SK-N-SH (cell line): ENCODE measurements around the gene OR2F1. TPM values are rescaled to one million over a fixed set of nuclear protein-coding genes. Genes with fewer than 3 reads are reported as not detected.

ENCODE experiments used
- CTCF ChIA-PET: fragments of 300-600, 350-600 bp; formaldehyde crosslinking; extraction: SDS; loops from one replicate; lab custom pipeline; 2021; lab: Yijun Ruan, JAX
- POLR2A ChIA-PET: fragments of 350-600 bp; sonication (Branson Sonifier 250); formaldehyde crosslinking; extraction: SDS; loops from one replicate; lab custom pipeline; 2020; ENCODE audit warnings: antibody characterized with exemption, inconsistent platforms; lab: Yijun Ruan, JAX
- DNase-seq: peaks from one replicate; pipeline ENCODE4 v3.0.0; 2012
- H2AFZ ChIP-seq: fragments of 200-600 bp; sonication (generic); 2 replicates; pipeline ENCODE4 v1.8.1; 2016; ENCODE audit warnings: antibody characterized with exemption, mild to moderate bottlenecking, low read depth
- H3F3A ChIP-seq: fragments of 200-600 bp; sonication (generic); replicated peaks from 2 replicates; pipeline ENCODE3; 2016; ENCODE audit warnings: antibody characterized with exemption, mild to moderate bottlenecking; ENCODE audit not compliant: insufficient read depth
- H3K27ac ChIP-seq, 2 experiments: fragments of 200-500 bp in 1 of 2; fragments of 200-600 bp in 1 of 2; sonication (Bioruptor generic) in 1 of 2; sonication (generic), shearing (Covaris generic) in 1 of 2; 2 replicates each; pipeline versions ENCODE4 v1.5.1 to v1.6.1; 2014 to 2016; ENCODE audit warnings: low read depth in 2 of 2, inconsistent platforms in 1 of 2, low read length in 1 of 2, mild to moderate bottlenecking in 1 of 2, mixed read lengths in 1 of 2
- H3K27me3 ChIP-seq: fragments of 200-600 bp; sonication (generic), shearing (Covaris generic); 2 replicates; pipeline ENCODE4 v1.6.1; 2016; ENCODE audit warnings: mixed run types; ENCODE audit not compliant: insufficient read depth
- H3K36me3 ChIP-seq, 2 experiments: fragments of 200-500 bp in 1 of 2; fragments of 200-600 bp in 1 of 2; sonication (Bioruptor generic) in 1 of 2; sonication (generic) in 1 of 2; replicated peaks in 1 of 2; 2 replicates each; pipeline versions ENCODE3 to v1.5.1; 2014 to 2016; ENCODE audit warnings: low read length in 1 of 2, mild to moderate bottlenecking in 1 of 2; ENCODE audit not compliant: insufficient read depth in 2 of 2, control insufficient read depth in 1 of 2
- H3K4me1 ChIP-seq, 2 experiments: fragments of 200-500 bp in 1 of 2; fragments of 200-600 bp in 1 of 2; sonication (Bioruptor generic) in 1 of 2; sonication (generic), shearing (Covaris generic) in 1 of 2; 2 replicates each; pipeline versions ENCODE4 v1.5.1 to v1.6.1; 2014 to 2016; ENCODE audit warnings: low read depth in 1 of 2, low read length in 1 of 2, mixed run types in 1 of 2; ENCODE audit not compliant: insufficient read depth in 2 of 2, control insufficient read depth in 1 of 2
- H3K4me2 ChIP-seq: fragments of 200-600 bp; sonication (generic), shearing (Covaris generic); 2 replicates; pipeline ENCODE4 v1.6.1; 2017; ENCODE audit warnings: mixed run types
- H3K4me3 ChIP-seq, 2 experiments: fragments of 200-500 bp in 1 of 2; fragments of 200-600 bp in 1 of 2; sonication (Bioruptor generic) in 1 of 2; sonication (generic), shearing (Covaris generic) in 1 of 2; 2 replicates each; pipeline versions ENCODE4 v1.5.1 to v1.8.1; 2014 to 2016; ENCODE audit warnings: low read depth in 2 of 2, inconsistent platforms in 1 of 2, low read length in 1 of 2, mild to moderate bottlenecking in 1 of 2, mixed read lengths in 1 of 2, moderate library complexity in 1 of 2
- H3K79me2 ChIP-seq: fragments of 200-600 bp; sonication (generic); 2 replicates; pipeline ENCODE4 v1.8.1; 2017; ENCODE audit warnings: mild to moderate bottlenecking; ENCODE audit not compliant: insufficient read depth
- H3K9ac ChIP-seq: fragments of 200-600 bp; sonication (generic); 2 replicates; pipeline ENCODE4 v1.6.1; 2017; ENCODE audit warnings: mixed run types
- H3K9me2 ChIP-seq: fragments of 200-600 bp; sonication (generic); 2 replicates; pipeline ENCODE4 v1.6.1; 2017; ENCODE audit warnings: mixed run types
- H3K9me3 ChIP-seq: fragments of 200-600 bp; sonication (generic); 2 replicates; pipeline ENCODE4 v1.6.1; 2017; ENCODE audit warnings: mixed run types, mild to moderate bottlenecking, moderate library complexity
- H4K20me1 ChIP-seq: fragments of 200-600 bp; sonication (generic); 2 replicates; pipeline ENCODE4 v1.6.1; 2017; ENCODE audit warnings: mild to moderate bottlenecking, mixed run types; ENCODE audit not compliant: insufficient read depth
- EP300 ChIP-seq, 2 experiments: IDR thresholded peaks; 2 replicates each; pipeline versions ENCODE4 v1.4.0 to v1.6.1; 2012; ENCODE audit warnings: borderline replicate concordance in 1 of 2, low read depth in 1 of 2, low read length in 1 of 2
- NFIC ChIP-seq: IDR thresholded peaks from 2 replicates; pipeline ENCODE4 v1.4.0; 2012; ENCODE audit warnings: borderline replicate concordance
- WGBS: methylation state at CpG from one replicate; pipeline ENCODE4 v1.1.6; 2017; ENCODE audit warnings: low lambda C conversion rate; 5-methylcytosine and 5-hydroxymethylcytosine counted together
- polyA plus RNA-seq, 3 experiments: library from polyadenylated mRNA; depleted of rRNA; stranded (reverse); fragments of >200 nt; gene quantifications; 2 replicates each; pipeline ENCODE4 v1.2.3, GENCODE V29; 2012
- TF ChIP-seq, protein P1 (sequence below): fragments of 200-600 bp; sonication (generic); IDR thresholded peaks from 2 replicates; pipeline ENCODE4 v1.6.1; 2017; ENCODE audit warnings: antibody characterized with exemption, mild to moderate bottlenecking, moderate library complexity
- TF ChIP-seq, protein P2 (sequence below): IDR thresholded peaks from 2 replicates; pipeline ENCODE4 v1.4.0; 2012; ENCODE audit warnings: low read depth, borderline replicate concordance
- TF ChIP-seq, protein P3 (sequence below): IDR thresholded peaks from 2 replicates; pipeline ENCODE4 v1.4.0; 2012; ENCODE audit warnings: low read depth, borderline replicate concordance
- TF ChIP-seq, protein P4 (sequence below): IDR thresholded peaks from 2 replicates; pipeline ENCODE4; 2012

Gene OR2F1
- polyA plus RNA-seq, 1 of the 3 experiments (the other 2 are of a cell fraction) = 0.10 TPM

DNA sequence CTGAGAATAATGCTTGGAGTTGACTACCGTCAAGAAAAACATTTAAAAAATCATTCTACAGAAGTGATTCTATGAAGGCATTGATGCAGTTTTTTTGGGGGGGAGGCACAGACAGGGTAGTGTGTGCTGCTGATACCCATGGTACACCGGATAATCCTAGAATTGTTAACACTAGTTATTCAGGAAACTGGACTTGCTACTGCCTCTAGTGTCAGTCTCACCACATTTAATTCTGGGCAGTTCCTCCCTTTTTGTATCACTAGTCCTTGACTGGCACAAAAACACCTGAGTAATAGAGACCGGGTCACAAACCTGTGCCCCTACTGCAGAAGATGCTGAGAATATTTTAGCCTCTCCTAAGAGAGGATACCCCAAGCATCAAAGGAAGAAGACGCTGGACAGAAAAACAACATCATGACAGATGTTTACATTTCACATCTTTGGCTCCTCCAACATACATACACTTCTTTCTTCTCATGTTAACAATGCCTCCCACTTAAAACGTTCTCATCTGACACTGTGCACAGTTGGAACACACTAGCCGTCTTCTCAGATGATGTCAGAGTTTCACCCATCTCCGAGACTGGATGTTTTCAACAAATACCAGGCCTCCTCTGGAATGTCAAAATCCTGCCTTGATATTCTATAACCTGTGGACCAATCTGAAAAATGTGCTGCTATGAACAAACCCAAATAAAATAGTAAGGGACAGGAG is 39.5 kb upstream of the OR2F1 start:
- Histone ChIP-seq H3K9ac (no peak overlapping the region), H3K4me2 (no peak overlapping the region), H3K27ac (no peak overlapping the region), H3K79me2 (no peaks in the 10 kb centered on the region), H3K9me2 (no peaks in the 10 kb centered on the region), H2AFZ (no peak overlapping the region), H3K4me1 (no peaks in the 10 kb centered on the region), H3K36me3 (no peaks in the 10 kb centered on the region), H3K9me3 (no peaks in the 10 kb centered on the region), H3K4me3 (no peak overlapping the region), H3K27me3 (peaks cover 6% of the 10 kb centered on the region; the same call in 1 of the 2 replicates), H3F3A (no peaks in the 10 kb centered on the region), H4K20me1 (no peaks in the 10 kb centered on the region)
- no peak for TF ChIP-seq EP300 (IDR thresholded peaks at IDR 0.05; ENCODE audit: borderline replicate concordance in 1 of 2, low read depth in 1 of 2, low read length in 1 of 2)
- TF ChIP-seq, protein P1, sequence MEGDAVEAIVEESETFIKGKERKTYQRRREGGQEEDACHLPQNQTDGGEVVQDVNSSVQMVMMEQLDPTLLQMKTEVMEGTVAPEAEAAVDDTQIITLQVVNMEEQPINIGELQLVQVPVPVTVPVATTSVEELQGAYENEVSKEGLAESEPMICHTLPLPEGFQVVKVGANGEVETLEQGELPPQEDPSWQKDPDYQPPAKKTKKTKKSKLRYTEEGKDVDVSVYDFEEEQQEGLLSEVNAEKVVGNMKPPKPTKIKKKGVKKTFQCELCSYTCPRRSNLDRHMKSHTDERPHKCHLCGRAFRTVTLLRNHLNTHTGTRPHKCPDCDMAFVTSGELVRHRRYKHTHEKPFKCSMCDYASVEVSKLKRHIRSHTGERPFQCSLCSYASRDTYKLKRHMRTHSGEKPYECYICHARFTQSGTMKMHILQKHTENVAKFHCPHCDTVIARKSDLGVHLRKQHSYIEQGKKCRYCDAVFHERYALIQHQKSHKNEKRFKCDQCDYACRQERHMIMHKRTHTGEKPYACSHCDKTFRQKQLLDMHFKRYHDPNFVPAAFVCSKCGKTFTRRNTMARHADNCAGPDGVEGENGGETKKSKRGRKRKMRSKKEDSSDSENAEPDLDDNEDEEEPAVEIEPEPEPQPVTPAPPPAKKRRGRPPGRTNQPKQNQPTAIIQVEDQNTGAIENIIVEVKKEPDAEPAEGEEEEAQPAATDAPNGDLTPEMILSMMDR = peak; percentile 18; the same call in 1 of the 2 replicates
- TF ChIP-seq, protein P2, sequence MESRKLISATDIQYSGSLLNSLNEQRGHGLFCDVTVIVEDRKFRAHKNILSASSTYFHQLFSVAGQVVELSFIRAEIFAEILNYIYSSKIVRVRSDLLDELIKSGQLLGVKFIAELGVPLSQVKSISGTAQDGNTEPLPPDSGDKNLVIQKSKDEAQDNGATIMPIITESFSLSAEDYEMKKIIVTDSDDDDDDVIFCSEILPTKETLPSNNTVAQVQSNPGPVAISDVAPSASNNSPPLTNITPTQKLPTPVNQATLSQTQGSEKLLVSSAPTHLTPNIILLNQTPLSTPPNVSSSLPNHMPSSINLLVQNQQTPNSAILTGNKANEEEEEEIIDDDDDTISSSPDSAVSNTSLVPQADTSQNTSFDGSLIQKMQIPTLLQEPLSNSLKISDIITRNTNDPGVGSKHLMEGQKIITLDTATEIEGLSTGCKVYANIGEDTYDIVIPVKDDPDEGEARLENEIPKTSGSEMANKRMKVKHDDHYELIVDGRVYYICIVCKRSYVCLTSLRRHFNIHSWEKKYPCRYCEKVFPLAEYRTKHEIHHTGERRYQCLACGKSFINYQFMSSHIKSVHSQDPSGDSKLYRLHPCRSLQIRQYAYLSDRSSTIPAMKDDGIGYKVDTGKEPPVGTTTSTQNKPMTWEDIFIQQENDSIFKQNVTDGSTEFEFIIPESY = no peak
- TF ChIP-seq NFIC = no peak
- TF ChIP-seq, protein P3, sequence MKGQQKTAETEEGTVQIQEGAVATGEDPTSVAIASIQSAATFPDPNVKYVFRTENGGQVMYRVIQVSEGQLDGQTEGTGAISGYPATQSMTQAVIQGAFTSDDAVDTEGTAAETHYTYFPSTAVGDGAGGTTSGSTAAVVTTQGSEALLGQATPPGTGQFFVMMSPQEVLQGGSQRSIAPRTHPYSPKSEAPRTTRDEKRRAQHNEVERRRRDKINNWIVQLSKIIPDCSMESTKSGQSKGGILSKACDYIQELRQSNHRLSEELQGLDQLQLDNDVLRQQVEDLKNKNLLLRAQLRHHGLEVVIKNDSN = no peak
- ChIA-PET CTCF (interaction anchor here (0.8 to 2.4 kb wide), 2 partner anchors 15 to 19 kb away, joined by 3 to 10 read pairs; no protein-coding TSS in a partner anchor), POLR2A (no interaction called here)
- 48% methylated on average over 7 of the region's 7 CpGs for WGBS
- DNase-seq = no peak

DNA sequence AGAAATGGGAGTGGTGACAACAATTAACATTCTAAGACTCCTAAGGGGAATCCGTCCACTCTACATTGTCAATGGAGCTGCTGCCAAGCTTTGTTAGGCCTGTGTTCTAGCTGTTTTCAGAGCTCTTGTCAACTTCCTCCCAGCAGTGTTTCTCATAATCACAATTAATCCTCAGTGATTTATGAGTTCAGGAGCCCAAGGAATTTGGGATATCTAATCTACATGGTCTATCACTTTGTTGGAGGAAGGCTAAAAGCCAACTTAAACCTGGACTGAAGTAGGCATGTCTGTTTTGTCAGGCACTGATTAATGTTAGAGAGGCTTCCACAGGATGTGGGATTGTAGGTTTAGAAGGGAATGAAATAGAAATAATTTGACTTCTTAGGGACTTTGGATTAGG is 29.8 kb upstream of the OR2F1 start:
- Histone ChIP-seq H3K4me1 (no peaks in the 10 kb centered on the region; a peak in 1 of 4 replicates), H3K36me3 (no peaks in the 10 kb centered on the region), H3K9me2 (0 out of 2 replicates have a peak, but pooled peaks cover 4% of the 10 kb centered on the region), H2AFZ (no peak overlapping the region), H3K9me3 (no peaks in the 10 kb centered on the region), H3K4me2 (no peak overlapping the region), H3K4me3 (no peak overlapping the region), H3K79me2 (no peaks in the 10 kb centered on the region), H4K20me1 (no peaks in the 10 kb centered on the region), H3K27me3 (no peaks in the 10 kb centered on the region), H3K27ac (peak overlapping the region in 1 of 2 experiments; percentile 69; a peak in 1 of 4 replicates), H3F3A (no peaks in the 10 kb centered on the region), H3K9ac (no peak overlapping the region)
- TF ChIP-seq, protein P4, sequence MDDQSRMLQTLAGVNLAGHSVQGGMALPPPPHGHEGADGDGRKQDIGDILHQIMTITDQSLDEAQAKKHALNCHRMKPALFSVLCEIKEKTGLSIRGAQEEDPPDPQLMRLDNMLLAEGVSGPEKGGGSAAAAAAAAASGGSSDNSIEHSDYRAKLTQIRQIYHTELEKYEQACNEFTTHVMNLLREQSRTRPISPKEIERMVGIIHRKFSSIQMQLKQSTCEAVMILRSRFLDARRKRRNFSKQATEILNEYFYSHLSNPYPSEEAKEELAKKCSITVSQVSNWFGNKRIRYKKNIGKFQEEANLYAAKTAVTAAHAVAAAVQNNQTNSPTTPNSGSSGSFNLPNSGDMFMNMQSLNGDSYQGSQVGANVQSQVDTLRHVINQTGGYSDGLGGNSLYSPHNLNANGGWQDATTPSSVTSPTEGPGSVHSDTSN = peak; percentile 30; the same call in 1 of the 2 replicates
- TF ChIP-seq, protein P1 = no peak
- ChIA-PET POLR2A (no interaction called here), CTCF (interaction anchor here (0.6 to 2.2 kb wide), 3 partner anchors 9 to 508 kb away, joined by 3 to 7 read pairs (median 4); no protein-coding TSS in a partner anchor)
- whole genome bisulfite sequencing = 23% methylated on average over 1 of the region's 1 CpG
- DNase-seq = no peak
